Esophagus muscularis mucosa (tissue), 4 donors: ENCODE results near the gene ANKRD12.

Source experiments
- EP300 ChIP-seq: sonication (generic); formaldehyde crosslinking; IDR thresholded peaks from one replicate; pipeline ENCODE4 v1.6.1; 2017; ENCODE audit warnings: antibody characterized with exemption
- POLR2A ChIP-seq: fragments of 450-650 bp; IDR thresholded peaks from one replicate; pipeline ENCODE4 v1.6.1; 2017; ENCODE audit warnings: antibody characterized with exemption, moderate library complexity, mild to moderate bottlenecking, low read depth
- POLR2AphosphoS5 ChIP-seq, 2 donors: sonication (generic); formaldehyde crosslinking; IDR thresholded peaks; one replicate each; pipeline ENCODE4 v1.6.1; 2017; ENCODE audit warnings: antibody characterized with exemption in 2 of 2
- TF ChIP-seq, protein P1 (sequence below), 3 experiments: fragments of 200-600 bp in 2 of 3; fragments of 450-650 bp in 1 of 3; sonication (generic) in 2 of 3; IDR thresholded peaks; one replicate each; pipeline ENCODE4 v1.5.1; 2017 to 2019; ENCODE audit warnings: antibody characterized with exemption in 3 of 3, mild to moderate bottlenecking in 2 of 3, moderate library complexity in 1 of 3

DNA sequence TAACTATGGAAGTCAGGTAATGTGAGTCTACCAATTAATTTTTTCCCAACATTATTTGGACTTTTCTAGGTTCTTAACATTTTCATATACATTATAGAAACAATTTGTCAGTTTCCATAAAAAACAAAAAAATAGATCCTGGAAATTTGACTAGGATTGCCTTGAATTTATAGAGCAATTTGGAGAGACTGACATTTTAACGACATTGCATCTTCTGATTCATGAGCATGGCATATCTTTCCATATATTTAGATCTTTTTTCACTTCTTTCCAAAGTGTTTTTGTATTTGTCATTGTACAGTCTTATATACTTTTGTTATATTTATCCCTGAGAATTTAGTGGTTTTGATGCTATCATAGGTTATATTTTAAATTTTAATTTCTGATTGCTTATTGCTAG, 42.0 kb downstream of the ANKRD12 start:
- TF ChIP-seq, protein P1, sequence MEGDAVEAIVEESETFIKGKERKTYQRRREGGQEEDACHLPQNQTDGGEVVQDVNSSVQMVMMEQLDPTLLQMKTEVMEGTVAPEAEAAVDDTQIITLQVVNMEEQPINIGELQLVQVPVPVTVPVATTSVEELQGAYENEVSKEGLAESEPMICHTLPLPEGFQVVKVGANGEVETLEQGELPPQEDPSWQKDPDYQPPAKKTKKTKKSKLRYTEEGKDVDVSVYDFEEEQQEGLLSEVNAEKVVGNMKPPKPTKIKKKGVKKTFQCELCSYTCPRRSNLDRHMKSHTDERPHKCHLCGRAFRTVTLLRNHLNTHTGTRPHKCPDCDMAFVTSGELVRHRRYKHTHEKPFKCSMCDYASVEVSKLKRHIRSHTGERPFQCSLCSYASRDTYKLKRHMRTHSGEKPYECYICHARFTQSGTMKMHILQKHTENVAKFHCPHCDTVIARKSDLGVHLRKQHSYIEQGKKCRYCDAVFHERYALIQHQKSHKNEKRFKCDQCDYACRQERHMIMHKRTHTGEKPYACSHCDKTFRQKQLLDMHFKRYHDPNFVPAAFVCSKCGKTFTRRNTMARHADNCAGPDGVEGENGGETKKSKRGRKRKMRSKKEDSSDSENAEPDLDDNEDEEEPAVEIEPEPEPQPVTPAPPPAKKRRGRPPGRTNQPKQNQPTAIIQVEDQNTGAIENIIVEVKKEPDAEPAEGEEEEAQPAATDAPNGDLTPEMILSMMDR (IDR thresholded peaks at IDR 0.05), result no peak
- TF ChIP-seq POLR2A, result no peak
- no peak for TF ChIP-seq EP300
- TF ChIP-seq POLR2AphosphoS5 (IDR thresholded peaks at IDR 0.05), result no peak
